Astrocyte (in vitro differentiated cells and primary cell): ENCODE results near the gene GPHN. TPM values are rescaled to one million over a fixed set of nuclear protein-coding genes. Genes with fewer than 3 reads are reported as not detected.

Experiments used
- DNase-seq: peaks from one replicate; pipeline ENCODE4 v3.0.0-alpha.2; 2010; ENCODE audit warnings: low read depth
- FAIRE-seq: peaks from 2 replicates; lab custom pipeline; 2011; peaks lifted over from hg19 to GRCh38; lab: Jason Lieb, UNC
- H2AFZ ChIP-seq: 2 replicates; pipeline ENCODE4 v1.6.0; 2012; ENCODE audit warnings: low read depth, low read length, inconsistent platforms
- H3K27ac ChIP-seq: 2 replicates; pipeline ENCODE4 v1.5.1; 2011; ENCODE audit warnings: low read depth, low read length, inconsistent platforms
- H3K27me3 ChIP-seq: 2 replicates; pipeline ENCODE4 v1.6.0; 2011; ENCODE audit warnings: low read length, inconsistent platforms; ENCODE audit not compliant: insufficient read depth
- H3K36me3 ChIP-seq: 2 replicates; pipeline ENCODE4 v1.5.1; 2011; ENCODE audit warnings: low read length, inconsistent platforms; ENCODE audit not compliant: insufficient read depth
- H3K4me1 ChIP-seq: 2 replicates; pipeline ENCODE4 v1.5.1; 2011; ENCODE audit warnings: low read length, inconsistent platforms; ENCODE audit not compliant: insufficient read depth
- H3K4me2 ChIP-seq: 2 replicates; pipeline ENCODE4 v1.6.0; 2012; ENCODE audit warnings: low read length, inconsistent platforms
- H3K4me3 ChIP-seq: 2 replicates; pipeline ENCODE4 v1.5.1; 2011; ENCODE audit warnings: low read depth, mild to moderate bottlenecking, low read length, inconsistent platforms; ENCODE audit not compliant: insufficient read depth
- H3K79me2 ChIP-seq: 2 replicates; pipeline ENCODE4 v1.6.0; 2012; ENCODE audit warnings: mild to moderate bottlenecking, low read length, inconsistent platforms; ENCODE audit not compliant: insufficient read depth
- H3K9ac ChIP-seq: 2 replicates; pipeline ENCODE4 v1.6.0; 2012; ENCODE audit warnings: mild to moderate bottlenecking, low read length, inconsistent platforms
- H3K9me3 ChIP-seq: 2 replicates; pipeline ENCODE4 v1.5.1; 2012; ENCODE audit warnings: low read depth, mild to moderate bottlenecking, low read length, inconsistent platforms; ENCODE audit not compliant: insufficient read depth
- H4K20me1 ChIP-seq: 2 replicates; pipeline ENCODE4 v1.6.0; 2012; ENCODE audit warnings: low read length, inconsistent platforms; ENCODE audit not compliant: insufficient read depth
- H3K27ac Mint-ChIP-seq: one replicate; pipeline ENCODE4 v1.8.0; 2021; ENCODE audit warnings: mild to moderate bottlenecking, mixed read lengths; ENCODE audit not compliant: unreplicated experiment
- H3K27me3 Mint-ChIP-seq: one replicate; pipeline ENCODE4 v1.8.0; 2021; ENCODE audit warnings: low read depth, mixed read lengths; ENCODE audit not compliant: unreplicated experiment
- H3K36me3 Mint-ChIP-seq: one replicate; pipeline ENCODE4 v1.8.0; 2021; ENCODE audit warnings: low read depth, mixed read lengths; ENCODE audit not compliant: unreplicated experiment
- H3K4me1 Mint-ChIP-seq: one replicate; pipeline ENCODE4 v1.8.0; 2021; ENCODE audit warnings: low read depth, mixed read lengths; ENCODE audit not compliant: unreplicated experiment
- H3K4me3 Mint-ChIP-seq: one replicate; pipeline ENCODE4 v1.8.0; 2021; ENCODE audit warnings: mild to moderate bottlenecking, moderate library complexity, mixed read lengths; ENCODE audit not compliant: unreplicated experiment
- H3K9me3 Mint-ChIP-seq: one replicate; pipeline ENCODE4 v1.8.0; 2021; ENCODE audit warnings: mild to moderate bottlenecking, mixed read lengths; ENCODE audit not compliant: unreplicated experiment
- EZH2 ChIP-seq: IDR thresholded peaks from 2 replicates; pipeline ENCODE4 v1.6.1; 2012; ENCODE audit warnings: mild to moderate bottlenecking, low read length, inconsistent platforms; ENCODE audit not compliant: insufficient read depth
- total RNA-seq: library from RNA; stranded (reverse); gene quantifications from 2 replicates; pipeline ENCODE4 v1.2.1, GENCODE V29; 2021
- TF ChIP-seq, protein P1 (sequence below): IDR thresholded peaks from 2 replicates; pipeline ENCODE4 v1.5.1; 2011; ENCODE audit warnings: low read depth, mild to moderate bottlenecking, inconsistent platforms, low read length, moderate library complexity; ENCODE audit not compliant: insufficient read depth

The GPHN gene
- total RNA-seq, 1 donor from 2014 or later: 6.9 TPM

DNA sequence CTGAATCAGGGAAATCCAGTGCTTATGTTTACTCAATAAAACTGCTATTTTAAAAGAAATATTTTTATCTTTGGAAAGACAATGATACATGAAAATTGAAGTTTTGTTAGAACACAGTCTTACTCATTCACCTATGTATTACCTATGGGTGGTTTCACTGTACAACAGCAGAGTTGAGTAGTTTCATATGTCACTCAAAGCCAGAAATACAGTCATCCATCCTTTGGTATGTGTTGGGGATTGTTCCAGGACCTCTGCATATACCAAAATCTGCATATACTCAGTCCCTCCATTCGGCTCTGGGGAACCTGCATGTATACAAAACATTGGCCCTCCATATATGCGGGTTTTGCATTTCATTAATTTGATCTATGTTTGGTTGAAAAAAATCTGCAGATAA, 190.6 kb downstream of the GPHN start:
- H3K27ac Mint-ChIP-seq: no peak overlapping the region
- Histone ChIP-seq H4K20me1 (no peaks in the 10 kb centered on the region), H3K4me1 (no peaks in the 10 kb centered on the region), H3K27ac (no peak overlapping the region), H3K27me3 (no peaks in the 10 kb centered on the region), H3K4me2 (no peak overlapping the region), H2AFZ (no peak overlapping the region), H3K9ac (no peak overlapping the region), H3K79me2 (no peaks in the 10 kb centered on the region), H3K36me3 (no peaks in the 10 kb centered on the region), H3K4me3 (no peak overlapping the region), H3K9me3 (no peaks in the 10 kb centered on the region)
- no peak for FAIRE-seq
- peaks cover 5% of the 10 kb centered on the region for H3K36me3 Mint-ChIP-seq
- no peak for DNase-seq
- peaks cover 3% of the 10 kb centered on the region for H3K9me3 Mint-ChIP-seq
- no peaks in the 10 kb centered on the region for H3K4me1 Mint-ChIP-seq
- TF ChIP-seq EZH2: no peak
- TF ChIP-seq, protein P1, sequence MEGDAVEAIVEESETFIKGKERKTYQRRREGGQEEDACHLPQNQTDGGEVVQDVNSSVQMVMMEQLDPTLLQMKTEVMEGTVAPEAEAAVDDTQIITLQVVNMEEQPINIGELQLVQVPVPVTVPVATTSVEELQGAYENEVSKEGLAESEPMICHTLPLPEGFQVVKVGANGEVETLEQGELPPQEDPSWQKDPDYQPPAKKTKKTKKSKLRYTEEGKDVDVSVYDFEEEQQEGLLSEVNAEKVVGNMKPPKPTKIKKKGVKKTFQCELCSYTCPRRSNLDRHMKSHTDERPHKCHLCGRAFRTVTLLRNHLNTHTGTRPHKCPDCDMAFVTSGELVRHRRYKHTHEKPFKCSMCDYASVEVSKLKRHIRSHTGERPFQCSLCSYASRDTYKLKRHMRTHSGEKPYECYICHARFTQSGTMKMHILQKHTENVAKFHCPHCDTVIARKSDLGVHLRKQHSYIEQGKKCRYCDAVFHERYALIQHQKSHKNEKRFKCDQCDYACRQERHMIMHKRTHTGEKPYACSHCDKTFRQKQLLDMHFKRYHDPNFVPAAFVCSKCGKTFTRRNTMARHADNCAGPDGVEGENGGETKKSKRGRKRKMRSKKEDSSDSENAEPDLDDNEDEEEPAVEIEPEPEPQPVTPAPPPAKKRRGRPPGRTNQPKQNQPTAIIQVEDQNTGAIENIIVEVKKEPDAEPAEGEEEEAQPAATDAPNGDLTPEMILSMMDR: no peak
- no peak overlapping the region for H3K4me3 Mint-ChIP-seq
- no peaks in the 10 kb centered on the region for H3K27me3 Mint-ChIP-seq

GRCh38 chr14:66701813-66702212, 193.9 kb downstream of the GPHN start:
- H3K4me3 ChIP-seq: no peak overlapping the region
- Mint-ChIP-seq H3K9me3 (peaks cover 5% of the 10 kb centered on the region), H3K27me3 (no peaks in the 10 kb centered on the region), H3K27ac (no peak overlapping the region), H3K36me3 (peaks cover 5% of the 10 kb centered on the region), H3K4me1 (no peaks in the 10 kb centered on the region), H3K4me3 (no peak overlapping the region)
- no peaks in the 10 kb centered on the region for H4K20me1 ChIP-seq
- H3K36me3 ChIP-seq: no peaks in the 10 kb centered on the region
- no peak for FAIRE-seq
- no peaks in the 10 kb centered on the region for H3K27me3 ChIP-seq
- no peaks in the 10 kb centered on the region for H3K79me2 ChIP-seq
- H3K4me1 ChIP-seq: no peaks in the 10 kb centered on the region
- no peak for TF ChIP-seq EZH2
- TF ChIP-seq, protein P1: no peak
- no peaks in the 10 kb centered on the region for H3K9me3 ChIP-seq
- H2AFZ ChIP-seq: no peak overlapping the region
- no peak overlapping the region for H3K27ac ChIP-seq
- DNase-seq: no peak
- no peak overlapping the region for H3K4me2 ChIP-seq
- no peak overlapping the region for H3K9ac ChIP-seq

- H3K4me2 ChIP-seq: no peak overlapping the region
- FAIRE-seq: no peak
- Mint-ChIP-seq H3K27ac (no peak overlapping the region), H3K4me3 (no peak overlapping the region), H3K27me3 (no peaks in the 10 kb centered on the region), H3K4me1 (peaks cover 5% of the 10 kb centered on the region), H3K36me3 (no peaks in the 10 kb centered on the region), H3K9me3 (peaks cover 5% of the 10 kb centered on the region)
- H3K27me3 ChIP-seq: no peaks in the 10 kb centered on the region
- no peak for TF ChIP-seq EZH2
- TF ChIP-seq, protein P1: no peak
- H3K4me3 ChIP-seq: no peak overlapping the region
- H3K79me2 ChIP-seq: no peaks in the 10 kb centered on the region
- H3K4me1 ChIP-seq: peaks cover 4% of the 10 kb centered on the region
- no peak overlapping the region for H3K9ac ChIP-seq
- H3K36me3 ChIP-seq: no peaks in the 10 kb centered on the region
- peak; percentile 6 for DNase-seq
- H3K27ac ChIP-seq: no peak overlapping the region
- no peak overlapping the region for H2AFZ ChIP-seq
- H4K20me1 ChIP-seq: no peaks in the 10 kb centered on the region
- no peaks in the 10 kb centered on the region for H3K9me3 ChIP-seq
These were observed 200.3 kb downstream of the GPHN start for GRCh38 chr14:66708267-66708666.
